OCI-LY1 (cell line): ENCODE data around the gene SCAI.

ENCODE experiments used
- EZH2 ChIP-seq: fragments of 200-600 bp; sonication (generic), shearing (Covaris generic); IDR thresholded peaks from 2 replicates; pipeline ENCODE4 v1.8.0; 2017; ENCODE audit warnings: borderline replicate concordance, mixed run types, mild to moderate bottlenecking, antibody characterized with exemption, low read length, moderate library complexity, mixed read lengths
- TF ChIP-seq, protein P1 (sequence below): fragments of 200-600 bp; sonication (generic), shearing (Covaris generic); IDR thresholded peaks from 2 replicates; pipeline ENCODE4 v1.5.1; 2017; ENCODE audit warnings: mild to moderate bottlenecking, antibody characterized with exemption, low read length, moderate library complexity, mixed read lengths

DNA sequence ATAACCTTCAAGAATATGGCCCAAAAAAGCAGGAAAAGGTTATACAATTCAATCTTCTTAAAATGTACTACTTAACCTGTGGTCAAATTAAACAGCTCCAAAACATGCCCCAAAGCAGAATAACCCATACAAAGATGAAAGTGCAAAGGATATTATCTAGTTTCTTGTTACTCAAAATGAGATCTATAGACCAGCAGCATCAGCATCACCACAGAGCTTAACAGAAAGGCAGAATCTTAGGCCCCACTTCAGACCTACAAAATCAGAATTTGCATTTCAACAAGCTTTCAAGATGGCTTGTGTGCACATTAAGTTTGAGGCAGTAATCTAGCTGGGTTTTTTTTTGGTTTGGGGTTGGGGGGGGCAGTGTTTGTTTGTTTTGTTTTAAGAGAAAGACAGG, 54.0 kb downstream of the SCAI start:
- TF ChIP-seq, protein P1, sequence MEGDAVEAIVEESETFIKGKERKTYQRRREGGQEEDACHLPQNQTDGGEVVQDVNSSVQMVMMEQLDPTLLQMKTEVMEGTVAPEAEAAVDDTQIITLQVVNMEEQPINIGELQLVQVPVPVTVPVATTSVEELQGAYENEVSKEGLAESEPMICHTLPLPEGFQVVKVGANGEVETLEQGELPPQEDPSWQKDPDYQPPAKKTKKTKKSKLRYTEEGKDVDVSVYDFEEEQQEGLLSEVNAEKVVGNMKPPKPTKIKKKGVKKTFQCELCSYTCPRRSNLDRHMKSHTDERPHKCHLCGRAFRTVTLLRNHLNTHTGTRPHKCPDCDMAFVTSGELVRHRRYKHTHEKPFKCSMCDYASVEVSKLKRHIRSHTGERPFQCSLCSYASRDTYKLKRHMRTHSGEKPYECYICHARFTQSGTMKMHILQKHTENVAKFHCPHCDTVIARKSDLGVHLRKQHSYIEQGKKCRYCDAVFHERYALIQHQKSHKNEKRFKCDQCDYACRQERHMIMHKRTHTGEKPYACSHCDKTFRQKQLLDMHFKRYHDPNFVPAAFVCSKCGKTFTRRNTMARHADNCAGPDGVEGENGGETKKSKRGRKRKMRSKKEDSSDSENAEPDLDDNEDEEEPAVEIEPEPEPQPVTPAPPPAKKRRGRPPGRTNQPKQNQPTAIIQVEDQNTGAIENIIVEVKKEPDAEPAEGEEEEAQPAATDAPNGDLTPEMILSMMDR = no peak
- TF ChIP-seq EZH2 = no peak
